GM13977 (cell line): ENCODE measurements around the gene NLGN2.

Source experiments
- DNase-seq: peaks from one replicate; pipeline ENCODE4 v3.0.0; 2012; ENCODE audit warnings: low spot score
- CTCF ChIP-seq: IDR thresholded peaks from 2 replicates; pipeline ENCODE4 v1.5.1; 2012; ENCODE audit warnings: mild to moderate bottlenecking, control low read depth; ENCODE audit not compliant: insufficient read depth; ENCODE audit errors: extremely low read depth, missing control alignments
- in situ Hi-C: fragments of 300-500 bp; cut with MboI; formaldehyde crosslinking; loops from one replicate; pipeline ENCODE4 v1.12.0; 2022; ENCODE audit warnings: low sequenced_read_pairs, low pct_unique_long_range_greater_than_20kb, mixed read lengths, inconsistent platforms; ENCODE audit not compliant: unreplicated experiment

NLGN2 gene

GRCh38 chr17:7413346-7413985 lies 5.8 kb downstream of the NLGN2 start:
- DNase-seq: no peak

GRCh38 chr17:7414837-7415236 lies 7.2 kb downstream of the NLGN2 start:
- no peak for DNase-seq
- in situ Hi-C loops: no loop called here
- no peak for TF ChIP-seq CTCF

More at GRCh38 chr17:7413346-7413985, 5.8 kb downstream of the NLGN2 start:
- in situ Hi-C loops: no loop called here
- no peak for TF ChIP-seq CTCF

- no peak for TF ChIP-seq CTCF
- in situ Hi-C loops: no loop called here
- no peak for DNase-seq
These were observed 8.1 kb downstream of the NLGN2 start for GRCh38 chr17:7415784-7416183.

GRCh38 chr17:7416323-7416722 lies 8.7 kb downstream of the NLGN2 start:
- in situ Hi-C loops: no loop called here
- DNase-seq: no peak
- no peak for TF ChIP-seq CTCF

GRCh38 chr17:7417056-7417655 lies 9.5 kb downstream of the NLGN2 start:
- TF ChIP-seq CTCF: no peak
- DNase-seq: no peak
- in situ Hi-C loops: no loop called here

GRCh38 chr17:7418472-7419152 lies 11.0 kb downstream of the NLGN2 start:
- in situ Hi-C loops: no loop called here
- DNase-seq: no peak
- TF ChIP-seq CTCF: no peak
